Measurements from ENCODE around the gene IDS.
"Not testable (repeated sequence)": the region's sequence is repeated elsewhere in the genome, so short reads cannot be mapped to it uniquely, and the experiment has no call there.

IDS gene, protein sequence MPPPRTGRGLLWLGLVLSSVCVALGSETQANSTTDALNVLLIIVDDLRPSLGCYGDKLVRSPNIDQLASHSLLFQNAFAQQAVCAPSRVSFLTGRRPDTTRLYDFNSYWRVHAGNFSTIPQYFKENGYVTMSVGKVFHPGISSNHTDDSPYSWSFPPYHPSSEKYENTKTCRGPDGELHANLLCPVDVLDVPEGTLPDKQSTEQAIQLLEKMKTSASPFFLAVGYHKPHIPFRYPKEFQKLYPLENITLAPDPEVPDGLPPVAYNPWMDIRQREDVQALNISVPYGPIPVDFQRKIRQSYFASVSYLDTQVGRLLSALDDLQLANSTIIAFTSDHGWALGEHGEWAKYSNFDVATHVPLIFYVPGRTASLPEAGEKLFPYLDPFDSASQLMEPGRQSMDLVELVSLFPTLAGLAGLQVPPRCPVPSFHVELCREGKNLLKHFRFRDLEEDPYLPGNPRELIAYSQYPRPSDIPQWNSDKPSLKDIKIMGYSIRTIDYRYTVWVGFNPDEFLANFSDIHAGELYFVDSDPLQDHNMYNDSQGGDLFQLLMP

GRCh38 chrX:149504915-149505651 lies at the start of gene IDS:
TSS of gene IDS (minus strand) at chrX:149505306. CDS start at chrX:149505137, 169 bp downstream.
- H3K4me3 ChIP-seq (replicated peaks; ENCODE audit: low read depth, low read length) = peak within 1 kb of the TSS; percentile 70
- no peak for TF ChIP-seq CTCF (IDR thresholded peaks at IDR 0.05; ENCODE audit: insufficient read depth, low read length, poor library complexity, severe bottlenecking)
- peaks cover 3% of the 10 kb centered on the region for H3K36me3 ChIP-seq (ENCODE audit: control insufficient read depth, insufficient read depth, low read length)
- H3K27me3 ChIP-seq (replicated peaks; ENCODE audit: control insufficient read depth, insufficient read depth, low read length) = no peaks in the 10 kb centered on the region
- peak; percentile 89 for DNase-seq (ENCODE audit: extremely low read depth, insufficient read length)

GRCh38 chrX:149551939-149552248 lies 46.8 kb upstream of the IDS start:
- not testable (repeated sequence) for DNase-seq (ENCODE audit: extremely low read depth, insufficient read length); H3K4me3 ChIP-seq (replicated peaks; ENCODE audit: low read depth, low read length); H3K36me3 ChIP-seq (ENCODE audit: control insufficient read depth, insufficient read depth, low read length); H3K27me3 ChIP-seq (replicated peaks; ENCODE audit: control insufficient read depth, insufficient read depth, low read length)

- not testable (repeated sequence) for DNase-seq (ENCODE audit: extremely low read depth, insufficient read length); H3K36me3 ChIP-seq (ENCODE audit: control insufficient read depth, insufficient read depth, low read length)
Measured at GRCh38 chrX:149551245-149551938, 46.3 kb upstream of the IDS start.

DNA sequence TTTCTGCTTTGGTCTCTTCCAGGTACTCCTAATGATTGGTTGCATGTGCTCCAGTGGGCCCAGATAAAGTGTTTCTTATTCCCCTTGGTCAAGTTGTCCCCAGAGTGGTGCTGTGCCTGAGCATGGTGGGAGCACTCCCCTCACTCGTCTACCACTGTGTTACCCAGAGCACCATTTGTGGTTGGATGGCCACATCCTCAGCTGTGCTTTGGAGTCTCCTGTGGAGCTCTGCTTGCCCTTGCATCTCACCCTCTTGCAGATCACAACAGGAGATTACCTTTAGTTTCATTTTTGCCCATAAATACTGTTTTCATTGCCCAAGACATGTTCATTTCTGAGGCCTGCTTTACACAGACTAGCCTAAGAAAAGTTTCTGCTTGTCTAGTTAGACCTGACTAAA lies 45.3 kb upstream of the IDS start:
- not testable (repeated sequence) for DNase-seq (ENCODE audit: extremely low read depth, insufficient read length); H3K27me3 ChIP-seq (replicated peaks; ENCODE audit: control insufficient read depth, insufficient read depth, low read length); H3K4me3 ChIP-seq (replicated peaks; ENCODE audit: low read depth, low read length); H3K36me3 ChIP-seq (ENCODE audit: control insufficient read depth, insufficient read depth, low read length)

More at GRCh38 chrX:149551245-149551938, 46.3 kb upstream of the IDS start:
- not testable (repeated sequence) for H3K4me3 ChIP-seq (replicated peaks; ENCODE audit: low read depth, low read length); H3K27me3 ChIP-seq (replicated peaks; ENCODE audit: control insufficient read depth, insufficient read depth, low read length)

- DNase-seq (ENCODE audit: extremely low read depth, insufficient read length); H3K36me3 ChIP-seq (ENCODE audit: control insufficient read depth, insufficient read depth, low read length); H3K4me3 ChIP-seq (replicated peaks; ENCODE audit: low read depth, low read length): not testable (repeated sequence)
Measured at GRCh38 chrX:149549701-149550100, 44.6 kb upstream of the IDS start, which contains the start of gene HSFX3. TSS of gene HSFX3 (minus strand) at chrX:149549924. CDS start at chrX:149549852, 72 bp downstream.

DNA sequence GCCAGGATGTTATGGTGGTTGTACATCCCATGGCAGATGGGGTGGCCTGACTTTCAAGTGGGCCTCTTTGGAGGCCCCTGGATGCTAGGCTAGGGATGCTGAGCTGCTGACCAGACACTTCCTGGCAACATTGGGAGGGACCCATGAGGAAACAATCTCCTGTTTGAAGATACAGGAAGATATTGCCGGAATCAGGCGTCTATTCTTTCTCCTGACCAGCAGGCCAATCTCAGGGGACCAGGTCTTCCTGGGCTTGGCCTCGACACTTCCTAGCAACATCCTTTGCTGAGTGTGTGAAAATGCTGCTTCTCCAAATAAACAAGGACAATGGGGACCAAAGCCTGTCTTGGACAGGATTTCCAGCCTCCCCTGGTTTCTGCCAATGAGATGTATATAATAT lies 42.7 kb upstream of the IDS start:
- H3K27me3 ChIP-seq (replicated peaks; ENCODE audit: control insufficient read depth, insufficient read depth, low read length); DNase-seq (ENCODE audit: extremely low read depth, insufficient read length); H3K36me3 ChIP-seq (ENCODE audit: control insufficient read depth, insufficient read depth, low read length); H3K4me3 ChIP-seq (replicated peaks; ENCODE audit: low read depth, low read length): not testable (repeated sequence)

More at GRCh38 chrX:149549701-149550100, 44.6 kb upstream of the IDS start, which contains the start of gene HSFX3:
- H3K27me3 ChIP-seq (replicated peaks; ENCODE audit: control insufficient read depth, insufficient read depth, low read length) = not testable (repeated sequence)

- H3K4me3 ChIP-seq (replicated peaks; ENCODE audit: low read depth, low read length); H3K36me3 ChIP-seq (ENCODE audit: control insufficient read depth, insufficient read depth, low read length); DNase-seq (ENCODE audit: extremely low read depth, insufficient read length); H3K27me3 ChIP-seq (replicated peaks; ENCODE audit: control insufficient read depth, insufficient read depth, low read length): not testable (repeated sequence)
Measured at GRCh38 chrX:149546962-149547361, 41.9 kb upstream of the IDS start.

DNA sequence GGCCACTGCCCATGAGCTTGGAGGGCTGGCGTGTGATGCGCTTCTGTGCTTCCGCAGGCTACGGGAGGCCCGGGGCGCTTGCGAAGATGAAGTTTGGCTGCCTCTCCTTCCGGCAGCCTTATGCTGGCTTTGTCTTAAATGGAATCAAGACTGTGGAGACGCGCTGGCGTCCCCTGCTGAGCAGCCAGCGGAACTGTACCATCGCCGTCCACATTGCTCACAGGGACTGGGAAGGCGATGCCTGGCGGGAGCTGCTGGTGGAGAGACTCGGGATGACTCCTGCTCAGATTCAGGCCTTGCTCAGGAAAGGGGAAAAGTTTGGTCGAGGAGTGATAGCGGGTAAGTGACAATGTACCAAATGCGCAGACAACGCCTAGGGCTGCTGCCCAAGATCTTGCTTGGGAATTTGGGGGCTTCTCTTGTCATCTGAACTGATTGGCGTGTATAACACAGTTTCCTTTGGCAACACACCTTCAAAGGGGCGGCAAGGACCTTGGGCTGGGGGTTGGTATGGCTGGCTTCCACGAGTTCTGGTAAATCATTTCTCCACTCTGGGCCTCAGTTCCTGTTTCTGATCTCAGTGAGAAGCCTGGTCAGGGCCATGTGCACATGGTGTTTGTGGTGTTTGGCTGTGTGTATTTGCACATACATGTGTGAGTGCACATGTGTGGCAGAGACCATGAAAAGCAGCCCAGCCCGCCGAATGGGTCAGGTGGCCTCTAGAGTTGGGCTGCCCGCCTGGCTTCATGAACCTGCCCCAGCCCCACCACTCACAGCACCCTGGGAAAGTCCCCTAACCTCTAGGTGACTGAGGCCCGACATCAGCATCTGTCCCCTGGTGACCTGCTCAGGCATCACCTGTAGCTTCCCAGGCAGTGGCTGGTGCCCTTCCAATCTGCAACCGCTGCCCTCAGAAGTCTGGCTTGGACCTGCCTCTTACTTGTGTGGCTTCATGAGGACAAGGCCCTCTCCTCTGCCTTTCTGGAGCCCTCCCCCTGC lies 40.7 kb upstream of the IDS start:
- H3K36me3 ChIP-seq (ENCODE audit: control insufficient read depth, insufficient read depth, low read length); DNase-seq (ENCODE audit: extremely low read depth, insufficient read length); H3K4me3 ChIP-seq (replicated peaks; ENCODE audit: low read depth, low read length); H3K27me3 ChIP-seq (replicated peaks; ENCODE audit: control insufficient read depth, insufficient read depth, low read length): not testable (repeated sequence)

Data from GM06990 (cell line).